Left lung (tissue), 10 donors: ENCODE data around the gene TMEM220. TPM values are rescaled to one million over a fixed set of nuclear protein-coding genes. Genes with fewer than 3 reads are reported as not detected.

Source experiments
- ATAC-seq: fragments of 200-7000 bp; cut with Tn5 transposase; one replicate; pipeline ENCODE4 v1.9.1; 2020; ENCODE audit warnings: moderate library complexity
- DNase-seq, 4 donors: peaks; one replicate each; pipeline ENCODE4 v3.0.0-alpha.2; 2013 to 2020
- H3K27ac ChIP-seq, 2 donors: fragments of 200-600 bp; sonication (generic) in 1 of 2; one replicate each; pipeline versions ENCODE4 v1.5.0 to v1.8.0; 2020 to 2021
- H3K27me3 ChIP-seq, 2 donors: fragments of 200-600 bp; sonication (generic) in 1 of 2; one replicate each; pipeline versions ENCODE4 v1.5.0 to v1.8.0; 2020 to 2021
- H3K36me3 ChIP-seq, 2 donors: fragments of 200-600 bp; sonication (generic) in 1 of 2; one replicate each; pipeline versions ENCODE4 v1.5.0 to v1.8.0; 2020 to 2021
- H3K4me1 ChIP-seq, 2 donors: fragments of 200-600 bp; one replicate each; pipeline ENCODE4 v1.8.0; 2021
- H3K4me3 ChIP-seq, 2 donors: fragments of 200-600 bp; sonication (generic) in 1 of 2; one replicate each; pipeline versions ENCODE4 v1.5.0 to v1.8.0; 2020 to 2021; ENCODE audit warnings: mild to moderate bottlenecking in 1 of 2
- H3K9me3 ChIP-seq, 2 donors: fragments of 200-600 bp; sonication (generic) in 1 of 2; one replicate each; pipeline versions ENCODE4 v1.5.0 to v1.8.0; 2020 to 2021
- CTCF ChIP-seq, 2 donors: fragments of 200-600 bp; sonication (generic) in 1 of 2; IDR thresholded peaks; one replicate each; pipeline versions ENCODE4 v1.5.0 to v1.8.0; 2021; ENCODE audit warnings: antibody characterized with exemption in 2 of 2
- intact Hi-C, 2 donors: fragments of 100-400 bp; cut with DNase I; formaldehyde crosslinking; loops; one replicate each; pipeline versions ENCODE4 v1.11.2 to v1.14.2; 2022
- polyA plus RNA-seq, 6 donors: library from polyadenylated mRNA; unstranded; fragments of 120-200 nt; gene quantifications; one replicate each; pipeline ENCODE4 v1.2.1, GENCODE V29; 2013; ENCODE audit not compliant: insufficient read length in 6 of 6
- total RNA-seq, 2 donors: library from RNA; stranded (reverse); fragmentation: NEBNext Ultra II Directional; extraction: Animal tissue kit (Norgen Biotek cat#: 25700); gene quantifications; one replicate each; pipeline ENCODE4 v1.2.1, GENCODE V29; 2021
- donor health status: DM: no; HTN: yes; CAD: no.
- donor health status: DM: no; HTN: no; CAD: no.

The TMEM220 gene
- total and polyA plus RNA-seq, 8 donors, result 6.9 to 18.3 (median 11.6) TPM

GRCh38 chr17:10761281-10761680 is 31.5 kb upstream of the TMEM220 start:
- H3K9me3 ChIP-seq, result peaks cover 0 to 3% of the 10 kb centered on the region in 2 donors
- ATAC-seq, result no peak
- H3K27me3 ChIP-seq, result no peaks in the 10 kb centered on the region
- no peak overlapping the region for H3K27ac ChIP-seq
- no peak overlapping the region for H3K4me3 ChIP-seq
- intact Hi-C loops, result no loop called here
- H3K4me1 ChIP-seq, result no peaks in the 10 kb centered on the region
- TF ChIP-seq CTCF (IDR thresholded peaks at IDR 0.05), result no peak
- H3K36me3 ChIP-seq, result no peaks in the 10 kb centered on the region
- no peak for DNase-seq

DNA sequence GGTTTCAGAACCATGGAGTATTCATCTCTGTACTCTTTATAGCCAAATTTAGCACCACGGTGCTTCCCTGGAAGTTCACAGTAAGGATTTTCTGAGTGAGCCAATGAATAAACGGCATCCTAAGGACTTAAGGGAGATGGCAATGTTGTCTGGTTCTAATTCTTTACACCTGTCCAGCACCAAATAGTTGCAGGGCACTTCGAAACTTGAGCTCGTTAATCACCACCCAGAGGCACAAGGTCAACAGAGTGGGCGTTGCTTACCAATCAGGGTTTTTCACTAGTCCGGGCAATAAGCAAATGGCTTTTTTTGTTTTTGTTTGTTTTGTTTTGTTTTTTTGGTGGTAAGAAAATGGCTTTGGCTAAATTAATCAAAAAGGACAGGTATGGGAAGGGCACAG is 28.2 kb upstream of the TMEM220 start:
- Histone ChIP-seq H3K4me3 (no peak overlapping the region), H3K4me1 (no peaks in the 10 kb centered on the region), H3K27ac (no peak overlapping the region), H3K36me3 (no peaks in the 10 kb centered on the region), H3K9me3 (no peaks in the 10 kb centered on the region), H3K27me3 (no peaks in the 10 kb centered on the region)
- ATAC-seq (no peak), DNase-seq (no peak)
- TF ChIP-seq CTCF (IDR thresholded peaks at IDR 0.05), result no peak
- intact Hi-C loops, result no loop called here

DNA sequence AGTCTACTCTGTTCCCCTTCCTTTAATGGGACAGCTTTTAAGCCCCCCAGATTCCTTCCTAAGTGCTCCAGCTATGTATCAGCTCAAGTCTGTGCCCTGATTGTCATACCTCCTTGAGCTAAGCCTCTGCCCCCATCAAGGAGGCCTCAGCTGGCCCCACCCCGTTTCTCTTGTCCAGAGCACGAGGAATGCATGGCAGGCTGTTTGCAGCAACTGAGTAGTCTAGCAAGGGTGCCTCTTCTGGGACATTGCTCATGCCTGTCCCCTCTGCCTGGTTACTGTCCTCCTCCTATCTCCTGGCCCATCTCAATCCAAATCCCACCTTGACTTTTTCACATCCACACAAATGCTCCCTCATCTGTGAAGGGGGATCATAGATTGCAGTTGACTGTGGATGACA is 27.8 kb upstream of the TMEM220 start:
- H3K9me3 ChIP-seq, result no peaks in the 10 kb centered on the region
- no peak overlapping the region for H3K4me3 ChIP-seq
- DNase-seq, result no peak
- intact Hi-C loops, result no loop called here
- no peaks in the 10 kb centered on the region for H3K27me3 ChIP-seq
- no peak for ATAC-seq
- no peaks in the 10 kb centered on the region for H3K36me3 ChIP-seq
- TF ChIP-seq CTCF (IDR thresholded peaks at IDR 0.05), result no peak
- H3K4me1 ChIP-seq, result no peaks in the 10 kb centered on the region
- no peak overlapping the region for H3K27ac ChIP-seq

DNA sequence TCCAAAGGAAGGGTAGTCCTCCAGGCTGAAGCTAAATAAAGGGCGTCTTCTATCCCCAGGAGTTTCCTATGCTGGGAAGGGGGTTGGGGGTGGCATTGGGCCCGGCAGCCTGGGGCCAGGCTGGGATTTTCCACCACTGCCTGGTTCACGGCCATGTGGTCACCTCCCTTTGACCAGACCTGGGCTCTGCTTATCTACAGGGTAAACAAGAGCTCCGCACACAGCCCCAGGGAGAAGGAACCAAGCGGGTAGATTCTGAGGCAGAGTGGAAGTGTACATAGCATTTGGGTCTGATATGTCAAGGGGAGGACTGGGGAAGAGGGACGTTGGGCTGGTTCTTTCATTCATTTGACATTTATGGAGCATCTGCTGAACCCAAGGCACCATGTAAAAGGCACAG is 27.2 kb upstream of the TMEM220 start:
- ATAC-seq, result no peak
- no peak overlapping the region for H3K27ac ChIP-seq

GRCh38 chr17:10756619-10757018 is 26.8 kb upstream of the TMEM220 start:
- Histone ChIP-seq H3K4me3 (no peak overlapping the region), H3K4me1 (no peaks in the 10 kb centered on the region), H3K36me3 (no peaks in the 10 kb centered on the region), H3K27me3 (no peaks in the 10 kb centered on the region), H3K27ac (no peak overlapping the region), H3K9me3 (no peaks in the 10 kb centered on the region)
- DNase-seq (no peak), ATAC-seq (no peak)
- intact Hi-C loops, result no loop called here
- TF ChIP-seq CTCF (IDR thresholded peaks at IDR 0.05), result no peak

More for the DNA sequence above, 27.2 kb upstream of the TMEM220 start:
- Histone ChIP-seq H3K36me3 (no peaks in the 10 kb centered on the region), H3K9me3 (no peaks in the 10 kb centered on the region), H3K27me3 (no peaks in the 10 kb centered on the region), H3K4me1 (no peaks in the 10 kb centered on the region), H3K4me3 (no peak overlapping the region)
- TF ChIP-seq CTCF (IDR thresholded peaks at IDR 0.05), result no peak
- no peak for DNase-seq
- intact Hi-C loops, result no loop called here
